H1 (cell line): Measurements from ENCODE around the gene MRPL43. TPM values are rescaled to one million over a fixed set of nuclear protein-coding genes. Genes with fewer than 3 reads are reported as not detected.

ENCODE experiments used
- ASH2L ChIP-seq: fragments of 200-600, 300-600 bp; sonication (generic); IDR thresholded peaks from one replicate; pipeline ENCODE4 v1.7.1; 2017; ENCODE audit warnings: low read length
- CTCF ChIP-seq, 3 experiments: IDR thresholded peaks; 1 replicate in 2 of 3; 2 replicates in 1 of 3; pipeline versions ENCODE4 v1.5.1 to v1.6.1; 2011; ENCODE audit warnings: low read length in 3 of 3, mild to moderate bottlenecking in 3 of 3, inconsistent platforms in 2 of 3, low read depth in 1 of 3, moderate library complexity in 1 of 3; ENCODE audit not compliant: insufficient read depth in 1 of 3; ENCODE audit errors: control extremely low read depth in 1 of 3
- EGR1 ChIP-seq: IDR thresholded peaks from 2 replicates; pipeline ENCODE4 v1.6.1; 2011; ENCODE audit warnings: low read depth, low read length, borderline replicate concordance
- MAX ChIP-seq: IDR thresholded peaks from 2 replicates; pipeline ENCODE4 v1.6.1; 2012; ENCODE audit warnings: inconsistent platforms
- PHF8 ChIP-seq: fragments of 200-600 bp; sonication (generic); conservative IDR thresholded peaks from 2 replicates; pipeline ENCODE4 v1.7.1; 2012; ENCODE audit warnings: low read depth, mild to moderate bottlenecking, inconsistent platforms, low read length, moderate library complexity
- POU5F1 ChIP-seq: IDR thresholded peaks from 2 replicates; pipeline ENCODE4 v1.6.1; 2011; ENCODE audit warnings: low read depth, mild to moderate bottlenecking, low read length, moderate library complexity
- RXRA ChIP-seq: IDR thresholded peaks from 2 replicates; pipeline ENCODE4 v1.6.1; 2011; ENCODE audit warnings: low read depth, mild to moderate bottlenecking, low read length, moderate library complexity; ENCODE audit not compliant: insufficient read depth
- SP1 ChIP-seq: IDR thresholded peaks from 2 replicates; pipeline ENCODE4 v1.6.1; 2011; ENCODE audit warnings: low read depth, low read length
- SRF ChIP-seq: IDR thresholded peaks from 2 replicates; pipeline ENCODE4 v1.6.1; 2011; ENCODE audit warnings: mild to moderate bottlenecking, low read depth, low read length, moderate library complexity
- polyA plus RNA-seq, 7 experiments: library from polyadenylated mRNA; depleted of rRNA in 3 of 7; stranded (reverse) in 5 of 7; unstranded in 2 of 7; fragments of >200 nt in 5 of 7; fragments of 200-250 nt in 2 of 7; gene quantifications; 1 replicate in 5 of 7; 2 replicates in 1 of 7; 4 replicates in 1 of 7; pipeline versions ENCODE4 v1.2.1 to v1.2.3, GENCODE V29; 2011 to 2013; ENCODE audit warnings: missing spikeins in 2 of 7, mixed read lengths in 2 of 7
- total RNA-seq: library from RNA; stranded (reverse); fragmentation: NEBNext Ultra II Directional; extraction: Animal tissue kit (Norgen Biotek cat#: 25700); gene quantifications from 2 replicates; pipeline ENCODE4 v1.2.1, GENCODE V29; 2021

Gene MRPL43
- total and polyA plus RNA-seq, 2 of the 8 experiments (the other 6 are each of a cell fraction or from before 2014, with no cell fraction given) = 74.1 to 149 TPM

- TF ChIP-seq CTCF (IDR thresholded peaks at IDR 0.05; ENCODE audit: control extremely low read depth in 1 of 3, insufficient read depth in 1 of 3, low read depth in 1 of 3, low read length in 3 of 3) (no peak), RXRA (no peak), POU5F1 (no peak), EGR1 (no peak), SRF (no peak), PHF8 (no peak), ASH2L (no peak), MAX (no peak), SP1 (no peak)
Measured at GRCh38 chr10:101008823-101009423, 21.6 kb upstream of the MRPL43 start (continued).
